ENCODE results near the gene TSN.
"Not testable (repeated sequence)": the region's sequence is repeated elsewhere in the genome, so short reads cannot be mapped to it uniquely, and the experiment has no call there.

The TSN gene

GRCh38 chr2:121755237-121756111, at the start of gene TSN:
Gene TSN, plus strand, starts transcription at chr2:121755651. Its CDS starts 129 bp downstream, at chr2:121755780.
- DNase-seq (ENCODE audit: insufficient read length, low spot score) (peak; percentile 93), FAIRE-seq (peak; percentile 97)

- no peak for FAIRE-seq
- DNase-seq (ENCODE audit: insufficient read length, low spot score), result no peak
These were observed 49.5 kb upstream of the TSN start for GRCh38 chr2:121705958-121706357.

DNA sequence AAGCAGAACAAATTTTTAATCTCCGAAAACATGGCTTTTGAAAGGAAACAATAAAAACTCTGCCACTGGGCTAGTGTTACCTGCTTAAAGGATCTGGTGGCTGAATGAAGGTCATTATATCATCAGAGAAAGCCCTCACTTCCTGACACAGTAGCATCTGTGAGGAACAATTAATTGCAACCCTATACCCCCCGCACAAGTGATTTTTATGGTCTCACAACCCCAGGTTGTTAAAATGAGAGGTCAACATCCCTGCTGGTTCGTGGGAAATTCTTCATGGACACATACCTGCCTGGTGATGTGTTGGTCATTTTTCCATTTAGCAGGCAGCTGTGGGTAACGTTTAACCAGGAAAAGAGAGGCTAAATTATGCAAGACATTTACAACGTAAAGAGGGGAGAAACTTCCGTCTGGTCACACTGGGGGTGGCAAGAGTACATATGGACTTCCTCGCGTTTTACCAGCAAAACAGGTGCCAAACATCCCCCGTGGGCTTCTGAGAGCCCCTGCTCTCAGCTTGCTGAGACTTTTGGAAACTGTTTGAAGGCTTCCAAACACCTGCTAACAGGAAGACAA, 48.0 kb upstream of the TSN start:
- DNase-seq (ENCODE audit: insufficient read length, low spot score) (no peak), FAIRE-seq (no peak)

DNA sequence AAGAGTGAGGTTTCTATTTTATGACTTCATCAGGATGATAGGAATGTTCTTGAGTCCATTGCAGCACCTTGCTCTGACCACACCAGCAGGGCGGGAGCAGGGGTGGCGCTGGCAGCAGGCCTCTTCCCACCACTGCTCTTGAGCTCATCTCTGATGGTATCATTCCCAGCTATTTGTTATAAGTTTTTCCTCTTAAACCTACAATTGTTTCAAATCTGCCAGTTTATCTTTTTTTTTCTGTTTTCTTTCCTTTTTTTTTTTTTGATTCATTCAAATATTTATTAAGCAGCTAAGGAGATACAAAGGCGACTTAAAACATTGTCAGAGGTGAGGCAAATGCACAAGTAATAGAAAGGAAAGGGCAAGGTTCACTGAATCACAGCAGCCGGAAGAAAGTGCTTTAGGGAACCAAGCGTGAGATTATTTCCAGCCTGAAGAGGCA, 47.5 kb upstream of the TSN start:
- no peak for FAIRE-seq

DNA sequence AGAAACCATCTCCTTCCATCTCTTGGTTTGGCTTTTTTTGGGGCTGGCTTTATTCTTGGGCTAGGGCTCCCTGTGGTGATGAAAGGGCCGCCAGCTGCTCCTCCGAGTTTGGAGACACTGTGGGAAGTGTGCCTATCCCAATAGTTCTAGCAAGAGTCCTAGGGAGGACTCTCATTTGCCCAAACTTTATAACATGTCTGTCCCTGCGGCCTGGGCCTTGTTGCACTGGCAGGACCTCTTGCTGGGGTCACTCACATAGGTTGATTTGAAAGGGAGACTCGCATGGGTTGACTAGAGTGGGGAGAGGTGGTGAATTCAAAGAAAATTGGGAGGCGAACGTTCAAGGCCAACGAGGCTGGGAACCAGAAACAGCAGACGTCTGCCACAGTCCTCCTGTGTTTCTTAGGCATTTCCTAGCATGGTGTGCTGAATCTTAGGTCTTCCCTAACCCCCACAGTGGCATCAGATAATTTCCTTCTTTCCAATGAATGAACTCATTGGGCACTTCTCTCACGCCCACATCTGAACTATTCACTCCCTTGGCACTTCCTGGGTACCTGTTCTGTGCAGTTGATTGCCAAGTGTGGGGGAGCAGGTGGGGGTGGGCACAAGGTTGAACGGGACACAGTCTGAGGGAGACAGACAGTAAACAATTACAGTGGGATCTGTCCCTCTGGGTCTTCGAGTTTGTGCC, 45.5 kb upstream of the TSN start:
- FAIRE-seq (no peak), DNase-seq (ENCODE audit: insufficient read length, low spot score) (no peak)

More for the DNA sequence above, 47.5 kb upstream of the TSN start:
- no peak for DNase-seq (ENCODE audit: insufficient read length, low spot score)

- peak; percentile 20 for FAIRE-seq
- no peak for DNase-seq (ENCODE audit: insufficient read length, low spot score)
These were observed 44.8 kb upstream of the TSN start for GRCh38 chr2:121710470-121711170.

DNA sequence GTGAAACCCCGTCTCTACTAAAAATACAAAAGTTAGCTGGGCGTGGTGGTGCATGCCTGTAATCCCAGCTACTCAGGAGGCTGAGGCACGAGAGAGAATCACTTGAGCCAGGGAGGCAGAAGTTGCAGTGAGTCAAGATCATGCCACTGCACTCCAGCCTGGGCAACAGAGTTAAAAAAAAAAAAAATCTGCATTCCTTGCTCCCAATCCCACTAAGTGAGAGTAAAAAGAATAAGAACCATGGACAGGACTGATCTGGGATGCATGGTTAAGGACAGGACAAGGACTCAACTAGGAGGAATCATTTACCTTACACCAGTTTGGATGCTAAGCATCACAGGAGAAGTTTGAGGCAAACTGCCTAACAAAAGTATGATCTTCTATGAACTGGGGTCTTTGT, 44.0 kb upstream of the TSN start:
- not testable (repeated sequence) for DNase-seq (ENCODE audit: insufficient read length, low spot score); FAIRE-seq

DNA sequence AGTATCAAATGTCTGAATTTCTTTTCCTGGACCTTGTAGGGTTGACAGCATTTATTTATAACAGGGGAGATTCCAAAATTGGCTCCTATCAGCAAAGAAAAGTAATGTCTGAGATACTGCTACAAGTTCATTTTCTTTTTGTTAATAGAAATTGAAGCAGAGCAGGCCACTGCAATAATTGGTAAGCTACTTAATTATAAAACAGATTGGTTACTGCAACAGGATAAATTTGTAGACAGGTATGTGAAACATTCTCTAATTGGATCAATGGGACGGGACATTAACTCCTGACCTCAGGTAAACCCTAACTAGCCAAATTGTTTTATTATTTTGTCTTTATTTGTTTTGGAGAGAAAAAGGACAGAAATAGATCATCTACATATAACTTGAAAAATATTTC, 39.3 kb upstream of the TSN start:
- FAIRE-seq (no peak), DNase-seq (ENCODE audit: insufficient read length, low spot score) (no peak)

DNA sequence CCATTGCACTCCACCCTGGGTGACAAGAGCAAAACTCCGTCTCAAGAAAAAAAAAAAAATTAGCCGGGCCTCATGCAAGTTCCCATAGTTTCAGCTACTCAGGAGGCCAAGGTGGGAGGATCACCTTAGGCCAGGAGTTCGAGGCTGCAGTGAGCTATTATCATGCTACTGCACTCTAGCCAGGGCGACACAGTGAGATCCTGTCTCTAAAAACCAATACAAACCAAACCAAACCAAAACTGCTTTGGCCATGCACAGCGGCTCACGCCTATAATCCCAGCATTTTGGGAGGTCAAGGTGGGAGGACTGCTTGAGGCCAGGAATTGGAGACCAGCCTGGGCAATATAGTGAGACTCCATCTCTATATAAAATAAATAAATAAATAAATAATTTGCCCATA, 37.9 kb upstream of the TSN start:
- DNase-seq (ENCODE audit: insufficient read length, low spot score) (no peak), FAIRE-seq (no peak)

- DNase-seq (ENCODE audit: insufficient read length, low spot score), result peak; percentile 50
- no peak for FAIRE-seq
These were observed 33.5 kb upstream of the TSN start for GRCh38 chr2:121721926-121722325.

DNA sequence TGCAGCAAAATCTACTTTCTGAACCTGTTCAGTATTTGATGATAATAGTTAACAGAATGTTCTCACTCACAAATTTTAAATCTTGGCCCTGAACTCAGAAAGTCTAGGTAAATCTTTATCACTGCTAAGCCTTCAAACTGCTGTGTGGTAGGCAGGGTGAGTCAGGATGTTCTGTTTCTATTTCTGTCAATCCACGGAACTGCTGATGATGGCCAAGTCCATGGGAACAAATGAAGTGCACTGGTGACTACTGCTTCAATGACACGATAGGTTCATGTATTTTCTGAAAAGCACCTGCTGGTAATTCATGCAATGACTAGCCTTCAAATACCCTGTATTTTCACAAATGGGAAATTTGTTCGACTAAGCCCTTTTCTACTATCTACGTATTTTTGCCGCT, 33.0 kb upstream of the TSN start:
- DNase-seq (ENCODE audit: insufficient read length, low spot score) (no peak), FAIRE-seq (no peak)

- FAIRE-seq, result no peak
- no peak for DNase-seq (ENCODE audit: insufficient read length, low spot score)
These were observed 32.1 kb upstream of the TSN start for GRCh38 chr2:121723316-121723715.

DNA sequence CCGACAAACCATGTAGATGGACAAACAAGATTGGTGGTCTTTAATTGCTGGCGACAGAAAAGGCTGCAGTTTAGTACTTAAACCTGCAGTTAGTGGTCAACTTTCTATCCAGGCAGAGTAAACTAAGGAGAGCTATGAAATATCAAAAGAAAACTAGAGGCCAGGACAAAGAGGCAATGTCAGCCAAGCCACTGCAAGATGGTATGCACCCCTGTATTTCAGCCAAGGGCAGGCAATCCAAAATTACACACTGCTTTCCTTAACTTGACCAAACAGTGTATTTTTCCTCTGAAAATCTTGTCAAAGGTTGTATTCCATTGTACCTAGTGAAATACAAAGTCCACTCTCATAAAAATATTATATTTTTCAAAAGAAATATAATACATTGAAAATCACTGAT, 28.1 kb upstream of the TSN start:
- FAIRE-seq, result no peak
- no peak for DNase-seq (ENCODE audit: insufficient read length, low spot score)

GRCh38 chr2:121727950-121728349, 27.5 kb upstream of the TSN start:
- no peak for DNase-seq (ENCODE audit: insufficient read length, low spot score)

GRCh38 chr2:121731366-121731765, 24.1 kb upstream of the TSN start:
- DNase-seq (ENCODE audit: insufficient read length, low spot score) (no peak), FAIRE-seq (no peak)

More at GRCh38 chr2:121727950-121728349, 27.5 kb upstream of the TSN start:
- FAIRE-seq, result no peak

DNA sequence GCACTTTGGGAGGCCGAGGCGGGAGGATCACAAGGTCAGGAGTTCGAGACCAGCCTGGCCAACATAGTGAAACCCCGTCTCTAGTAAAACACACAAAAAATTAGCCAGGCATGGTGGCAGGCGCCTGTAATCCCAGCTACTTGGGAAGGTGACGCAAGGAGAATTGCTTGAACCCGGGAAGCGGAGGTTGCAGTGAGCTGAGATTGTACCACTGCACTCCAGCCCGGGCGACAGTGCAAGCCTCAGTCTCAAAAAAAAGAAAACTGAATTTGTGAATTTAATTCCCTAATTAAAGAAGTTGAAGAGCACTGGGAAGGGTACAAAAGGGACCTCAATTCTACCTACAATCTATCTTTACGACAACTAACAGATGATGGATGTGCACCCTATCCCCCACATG, 20.9 kb upstream of the TSN start:
- DNase-seq (ENCODE audit: insufficient read length, low spot score); FAIRE-seq: not testable (repeated sequence)

DNA sequence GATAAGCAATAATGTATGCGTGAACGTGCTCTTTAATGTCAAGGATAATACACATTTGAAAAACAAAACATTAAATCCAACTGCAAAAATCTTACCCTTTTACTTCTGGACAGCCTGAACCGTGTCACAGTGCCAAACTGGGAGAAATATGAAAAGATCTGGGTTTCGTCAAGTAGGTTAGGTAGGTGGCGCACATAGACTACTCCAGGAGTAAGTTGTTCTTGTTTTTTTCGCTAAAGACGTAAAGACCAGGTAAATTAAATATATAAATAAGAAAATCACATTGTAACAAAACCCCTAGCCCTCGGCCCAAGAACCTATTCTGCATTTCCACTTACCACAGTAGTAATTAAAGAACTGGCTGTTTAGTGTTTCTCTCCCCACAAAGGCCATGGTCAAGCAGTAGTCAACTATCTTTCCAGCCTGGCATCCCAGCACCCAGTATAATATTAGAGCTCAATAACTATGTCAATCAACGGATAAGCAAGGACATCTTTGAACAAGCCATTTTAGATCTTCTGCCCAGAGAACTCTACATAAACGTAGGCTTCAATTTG, 19.9 kb upstream of the TSN start:
- FAIRE-seq, result no peak
- no peak for DNase-seq (ENCODE audit: insufficient read length, low spot score)

DNA sequence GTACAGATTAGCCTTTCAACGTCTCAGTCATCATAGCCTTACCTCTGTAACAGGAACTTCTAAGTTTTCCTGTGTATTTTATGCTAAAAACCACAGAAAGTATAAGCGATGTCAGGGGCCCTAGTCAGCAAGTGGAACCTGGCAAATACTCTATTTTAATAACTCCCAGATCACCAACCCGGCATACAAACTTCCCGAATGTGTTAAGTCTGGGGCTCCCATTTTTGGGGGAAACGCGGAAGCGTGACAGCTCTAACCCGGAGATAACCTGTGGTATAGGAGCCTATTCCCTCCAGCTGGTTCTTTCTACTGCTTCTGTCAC, 19.4 kb upstream of the TSN start:
- no peak for DNase-seq (ENCODE audit: insufficient read length, low spot score)
- no peak for FAIRE-seq

- DNase-seq (ENCODE audit: insufficient read length, low spot score), result peak; percentile 94
- FAIRE-seq, result peak; percentile 86
These were observed 18.8 kb upstream of the TSN start, which contains the start of gene NIFK for GRCh38 chr2:121736462-121737336. Gene NIFK, minus strand, starts transcription at chr2:121736875. Its CDS starts 25 bp downstream, at chr2:121736850.

GRCh38 chr2:121740973-121741372, 14.5 kb upstream of the TSN start:
- FAIRE-seq, result no peak
- no peak for DNase-seq (ENCODE audit: insufficient read length, low spot score)
